T-helper 17 cell (primary cell): Measurements from ENCODE around the gene MOV10L1. TPM values are rescaled to one million over a fixed set of nuclear protein-coding genes. Genes with fewer than 3 reads are reported as not detected.

Experiments
- ATAC-seq: fragments of 150-1000 bp; cut with Tn5 transposase; 2 replicates; pipeline ENCODE4 v1.10.0; 2021; ENCODE audit warnings: mild to moderate bottlenecking, moderate library complexity
- DNase-seq, 3 donors: peaks; one replicate each; pipeline versions ENCODE4 v3.0.0 to v3.0.0-alpha.2; 2020 to 2021
- H3K9me3 ChIP-seq: one replicate; pipeline ENCODE4 v1.7.0; 2013; ENCODE audit warnings: low read length, mild to moderate bottlenecking; ENCODE audit not compliant: control insufficient read depth, poor library complexity, severe bottlenecking
- H3K27ac Mint-ChIP-seq: one replicate; pipeline ENCODE4 v1.8.0; 2022; ENCODE audit warnings: mild to moderate bottlenecking, moderate library complexity, mixed read lengths
- H3K27me3 Mint-ChIP-seq: one replicate; pipeline ENCODE4 v1.8.0; 2022; ENCODE audit warnings: mixed read lengths
- H3K36me3 Mint-ChIP-seq: one replicate; pipeline ENCODE4 v1.8.0; 2022; ENCODE audit warnings: low read depth, mixed read lengths
- H3K4me1 Mint-ChIP-seq: one replicate; pipeline ENCODE4 v1.8.0; 2022; ENCODE audit warnings: mild to moderate bottlenecking, mixed read lengths
- H3K4me3 Mint-ChIP-seq: one replicate; pipeline ENCODE4 v1.8.0; 2022; ENCODE audit warnings: mild to moderate bottlenecking, moderate library complexity, mixed read lengths
- total RNA-seq, 4 donors: library from RNA in 2 of 4; stranded (reverse) in 2 of 4; gene quantifications; one replicate each; pipeline ENCODE4 v1.2.3 and lab custom pipeline; 2022 to 2026

The MOV10L1 gene
- total RNA-seq, 2 donors from 2014 or later = not detected

- peaks cover 15% of the 10 kb centered on the region for H3K4me1 Mint-ChIP-seq
- H3K36me3 Mint-ChIP-seq = peaks cover 7% of the 10 kb centered on the region
- DNase-seq (no peak), ATAC-seq (no peak)
- peaks cover 13% of the 10 kb centered on the region for H3K27me3 Mint-ChIP-seq
- H3K27ac Mint-ChIP-seq = peak overlapping the region; percentile 21
- no peaks in the 10 kb centered on the region for H3K9me3 ChIP-seq
- peak overlapping the region; percentile 71 for H3K4me3 Mint-ChIP-seq
Measured at GRCh38 chr22:50183141-50183971, 93.5 kb downstream of the MOV10L1 start.

- peak overlapping the region; percentile 21 for H3K27ac Mint-ChIP-seq
- ATAC-seq = no peak
- no peaks in the 10 kb centered on the region for H3K9me3 ChIP-seq
- H3K36me3 Mint-ChIP-seq = peaks cover 7% of the 10 kb centered on the region
- peaks cover 16% of the 10 kb centered on the region for H3K4me1 Mint-ChIP-seq
- no peak for DNase-seq
- H3K4me3 Mint-ChIP-seq = peak overlapping the region; percentile 78
- H3K27me3 Mint-ChIP-seq = peaks cover 13% of the 10 kb centered on the region
Measured at GRCh38 chr22:50184004-50184901, 94.4 kb downstream of the MOV10L1 start.

DNA sequence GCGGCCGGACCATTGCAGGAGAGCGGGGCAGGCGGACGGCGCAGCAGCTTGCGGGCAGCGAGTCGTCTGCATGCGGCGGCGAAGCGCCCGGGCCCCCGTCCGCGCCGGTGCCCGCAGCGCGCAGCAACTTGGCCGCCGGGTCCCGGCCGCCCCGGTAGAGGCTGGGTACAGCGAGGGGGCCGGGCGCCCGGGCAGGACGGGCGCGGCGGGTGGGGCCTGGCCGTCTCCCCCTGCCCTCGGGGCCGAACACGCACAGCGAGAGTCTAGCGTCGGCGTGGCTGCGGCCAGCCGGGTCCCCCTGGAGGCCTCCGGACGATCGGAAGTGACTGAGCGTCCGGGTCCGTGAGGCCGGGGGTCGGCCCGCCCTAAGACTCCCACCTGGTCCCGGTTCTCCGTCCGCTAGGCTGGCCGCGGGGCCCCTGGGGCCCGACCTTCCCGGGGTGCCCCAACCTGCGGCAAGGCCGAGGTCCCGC is 95.1 kb downstream of the MOV10L1 start:
- no peaks in the 10 kb centered on the region for H3K9me3 ChIP-seq
- Mint-ChIP-seq H3K4me3 (peak overlapping the region; percentile 88), H3K27ac (no peak overlapping the region), H3K27me3 (peaks cover 7% of the 10 kb centered on the region), H3K36me3 (peaks cover 3% of the 10 kb centered on the region), H3K4me1 (peaks cover 19% of the 10 kb centered on the region)
- no peak for DNase-seq
- ATAC-seq = no peak

- H3K4me1 Mint-ChIP-seq = peaks cover 19% of the 10 kb centered on the region
- peaks cover under 1% of the 10 kb centered on the region for H3K27me3 Mint-ChIP-seq
- H3K9me3 ChIP-seq = no peaks in the 10 kb centered on the region
- ATAC-seq = peak; percentile 81
- peak; percentile 82 to 92 (median 88) for DNase-seq
- peaks cover 3% of the 10 kb centered on the region for H3K36me3 Mint-ChIP-seq
- H3K4me3 Mint-ChIP-seq = peak within 1 kb of the TSS; percentile 94
- H3K27ac Mint-ChIP-seq = peak within 1 kb of the TSS; percentile 99
Measured at GRCh38 chr22:50185375-50186087, 95.7 kb downstream of the MOV10L1 start, which contains the start of gene TRABD. TRABD (plus strand) TSS chr22:50185913; CDS start chr22:50193061, 7,148 bp downstream.

- Mint-ChIP-seq H3K27ac (peak overlapping the region; percentile 99), H3K27me3 (no peaks in the 10 kb centered on the region), H3K36me3 (peaks cover 3% of the 10 kb centered on the region), H3K4me1 (peaks cover 21% of the 10 kb centered on the region), H3K4me3 (peak overlapping the region; percentile 94)
- DNase-seq = no peak
- no peaks in the 10 kb centered on the region for H3K9me3 ChIP-seq
- ATAC-seq = no peak
Measured at GRCh38 chr22:50186181-50186714, 96.4 kb downstream of the MOV10L1 start.

- Mint-ChIP-seq H3K4me3 (peak overlapping the region; percentile 94), H3K27me3 (no peaks in the 10 kb centered on the region), H3K27ac (peak overlapping the region; percentile 99), H3K36me3 (peaks cover 3% of the 10 kb centered on the region), H3K4me1 (peaks cover 27% of the 10 kb centered on the region)
- no peaks in the 10 kb centered on the region for H3K9me3 ChIP-seq
- ATAC-seq = no peak
- DNase-seq = peak in 1 of 3 donors; percentile 10
Measured at GRCh38 chr22:50186761-50187523, 97.1 kb downstream of the MOV10L1 start.

- peaks cover 3% of the 10 kb centered on the region for H3K36me3 Mint-ChIP-seq
- peak overlapping the region; percentile 99 for H3K27ac Mint-ChIP-seq
- peaks cover 37% of the 10 kb centered on the region for H3K4me1 Mint-ChIP-seq
- no peaks in the 10 kb centered on the region for H3K27me3 Mint-ChIP-seq
- DNase-seq (no peak), ATAC-seq (no peak)
- peak overlapping the region; percentile 59 for H3K4me3 Mint-ChIP-seq
- no peaks in the 10 kb centered on the region for H3K9me3 ChIP-seq
Measured at GRCh38 chr22:50188356-50188755, 98.5 kb downstream of the MOV10L1 start.

DNA sequence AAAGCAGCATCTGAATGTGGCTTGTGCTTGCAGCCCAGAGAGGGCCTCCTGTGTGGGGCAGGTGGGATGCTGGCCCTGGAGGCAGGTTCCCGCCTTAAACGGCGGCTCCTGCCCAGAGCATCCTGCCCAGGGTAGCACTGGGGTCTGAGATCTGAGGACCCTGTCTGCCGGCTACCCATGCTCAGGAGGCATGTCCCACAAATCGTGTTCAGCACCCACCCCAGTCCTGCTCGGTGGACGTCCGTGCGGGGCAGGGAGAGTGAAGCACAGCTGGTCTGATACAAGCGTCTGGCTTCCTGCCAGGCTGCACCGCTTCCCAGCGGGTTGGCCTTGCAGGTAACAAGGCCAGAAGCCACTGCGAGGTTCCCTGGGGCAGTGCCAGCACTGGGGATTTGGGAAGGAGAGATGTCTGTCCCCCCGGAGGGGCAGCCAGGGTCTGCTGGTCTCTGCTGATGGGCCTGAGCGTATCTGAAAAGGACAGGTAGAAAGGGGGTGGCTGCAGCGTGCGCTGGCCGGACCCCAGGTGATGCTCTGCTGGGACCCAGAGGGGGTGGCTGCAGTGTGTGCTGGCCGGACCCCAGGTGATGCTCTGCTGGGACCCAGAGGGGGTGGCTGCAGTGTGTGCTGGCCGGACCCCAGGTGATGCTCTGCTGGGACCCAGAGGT is 99.5 kb downstream of the MOV10L1 start:
- no peaks in the 10 kb centered on the region for H3K9me3 ChIP-seq
- H3K4me1 Mint-ChIP-seq = peaks cover 37% of the 10 kb centered on the region
- H3K4me3 Mint-ChIP-seq = peak overlapping the region; percentile 95
- peaks cover 3% of the 10 kb centered on the region for H3K36me3 Mint-ChIP-seq
- peak overlapping the region; percentile 99 for H3K27ac Mint-ChIP-seq
- DNase-seq (peak in 1 of 3 donors; percentile 8), ATAC-seq (no peak)
- H3K27me3 Mint-ChIP-seq = no peaks in the 10 kb centered on the region

GRCh38 chr22:50189849-50190181 is 100.0 kb downstream of the MOV10L1 start:
- peaks cover 3% of the 10 kb centered on the region for H3K36me3 Mint-ChIP-seq
- no peaks in the 10 kb centered on the region for H3K9me3 ChIP-seq
- H3K27me3 Mint-ChIP-seq = no peaks in the 10 kb centered on the region
- H3K4me1 Mint-ChIP-seq = peaks cover 34% of the 10 kb centered on the region
- H3K27ac Mint-ChIP-seq = peak overlapping the region; percentile 99
- peak; percentile 0 for ATAC-seq
- peak overlapping the region; percentile 95 for H3K4me3 Mint-ChIP-seq
- no peak for DNase-seq

DNA sequence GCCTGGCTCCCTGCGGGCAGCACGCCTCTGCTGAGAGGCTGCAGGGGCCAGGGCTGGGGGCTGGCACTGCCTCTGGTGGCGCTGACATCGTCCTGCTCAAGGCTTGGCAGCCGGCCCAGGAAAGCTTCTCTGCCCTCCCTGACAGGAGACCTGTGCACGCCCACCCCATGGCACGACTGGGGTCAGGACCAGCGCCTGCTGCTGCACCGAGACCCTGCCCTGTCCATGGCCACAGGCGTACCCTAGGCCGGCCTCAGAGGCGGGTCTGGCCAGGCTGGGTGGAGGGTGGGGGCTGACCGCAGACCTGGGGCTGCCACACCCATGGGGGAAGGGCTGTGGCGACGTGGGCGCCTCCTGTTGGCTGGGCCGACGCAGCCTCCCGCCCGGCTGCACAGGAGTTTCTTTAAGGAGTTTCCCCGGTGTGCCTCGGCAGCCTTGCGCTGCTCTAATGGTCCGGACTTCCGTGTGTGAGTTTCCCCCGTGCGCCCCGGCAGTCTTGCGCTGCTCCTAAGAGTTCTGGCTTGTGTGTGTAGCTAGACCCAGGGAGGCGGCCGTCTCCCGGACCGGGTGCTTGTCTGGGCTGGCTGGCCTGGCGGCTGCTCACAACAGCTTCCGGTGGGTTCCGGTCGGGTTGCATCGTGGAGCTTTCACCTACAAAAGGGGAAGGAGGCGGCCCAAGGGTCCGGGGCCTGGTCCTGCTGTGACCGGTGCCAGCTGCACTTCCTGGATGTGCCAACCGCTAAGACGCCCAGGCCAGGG is 100.6 kb downstream of the MOV10L1 start:
- Mint-ChIP-seq H3K27ac (peak overlapping the region; percentile 99), H3K27me3 (no peaks in the 10 kb centered on the region), H3K36me3 (peaks cover 3% of the 10 kb centered on the region), H3K4me3 (peak overlapping the region; percentile 95), H3K4me1 (peaks cover 34% of the 10 kb centered on the region)
- peak; percentile 69 to 79 (median 76) for DNase-seq
- H3K9me3 ChIP-seq = no peaks in the 10 kb centered on the region
- peak; percentile 66 for ATAC-seq
